ENCODE results near the gene TENM4. TPM values are rescaled to one million over a fixed set of nuclear protein-coding genes. Genes with fewer than 3 reads are reported as not detected.

TENM4 gene
- total RNA-seq, 4 donors from 2014 or later, result 2.3 to 18.9 (median 4.5) TPM

GRCh38 chr11:79147011-79147410 is 293.8 kb downstream of the TENM4 start:
- ATAC-seq (ENCODE audit: low FRiP score) (no peak), DNase-seq (ENCODE audit: low spot score) (no peak)
- no peak for TF ChIP-seq CTCF (IDR thresholded peaks at IDR 0.05)

- TF ChIP-seq CTCF (IDR thresholded peaks at IDR 0.05), result no peak
- DNase-seq (ENCODE audit: low spot score) (no peak), ATAC-seq (ENCODE audit: low FRiP score) (no peak)
Observed at GRCh38 chr11:79139900-79140299, 300.9 kb downstream of the TENM4 start.

GRCh38 chr11:79129702-79130101 is 311.1 kb downstream of the TENM4 start:
- no peak for DNase-seq (ENCODE audit: low spot score)
- no peak for TF ChIP-seq CTCF (IDR thresholded peaks at IDR 0.05)
- ATAC-seq (ENCODE audit: low FRiP score), result no peak

- TF ChIP-seq CTCF (IDR thresholded peaks at IDR 0.05), result no peak
- DNase-seq (ENCODE audit: low spot score), result no peak
- ATAC-seq (ENCODE audit: low FRiP score), result no peak
Observed at GRCh38 chr11:79128291-79128690, 312.5 kb downstream of the TENM4 start.

GRCh38 chr11:79122759-79123158 is 318.1 kb downstream of the TENM4 start:
- TF ChIP-seq CTCF (IDR thresholded peaks at IDR 0.05), result no peak
- ATAC-seq (ENCODE audit: low FRiP score) (no peak), DNase-seq (ENCODE audit: low spot score) (no peak)

GRCh38 chr11:79121351-79121750 is 319.5 kb downstream of the TENM4 start:
- DNase-seq (ENCODE audit: low spot score), result no peak
- ATAC-seq (ENCODE audit: low FRiP score), result no peak
- TF ChIP-seq CTCF (IDR thresholded peaks at IDR 0.05), result no peak

GRCh38 chr11:79119491-79120284 is 321.1 kb downstream of the TENM4 start:
- DNase-seq (ENCODE audit: low spot score), result no peak
- ATAC-seq (ENCODE audit: low FRiP score), result no peak
- TF ChIP-seq CTCF (IDR thresholded peaks at IDR 0.05), result no peak

Data from omental fat pad (tissue), 4 donors.